H1 (cell line): Measurements from ENCODE around the gene NRN1L. TPM values are rescaled to one million over a fixed set of nuclear protein-coding genes. Genes with fewer than 3 reads are reported as not detected.

Experiments used
- CTCF ChIA-PET: fragments of 300-600 bp; sonication (Branson Sonifier 250); formaldehyde crosslinking; loops from one replicate; lab custom pipeline; 2021; ENCODE audit not compliant: partially characterized antibody; lab: Charles Lee
- POLR2A ChIA-PET: fragments of 300-600 bp; sonication (Branson Sonifier 250); formaldehyde crosslinking; loops from one replicate; lab custom pipeline; 2021; ENCODE audit warnings: inconsistent platforms; ENCODE audit not compliant: partially characterized antibody; lab: Charles Lee
- DNase-seq, 2 experiments: peaks; one replicate each; pipeline versions ENCODE4 v3.0.0 to v3.0.0-alpha.2; 2010 to 2022; ENCODE audit warnings: low spot score in 2 of 2, low read depth in 1 of 2, mixed read lengths in 1 of 2
- FAIRE-seq: peaks from 2 replicates; lab custom pipeline; 2011; peaks lifted over from hg19 to GRCh38; lab: Jason Lieb, UNC
- H2AFZ ChIP-seq: 2 replicates; pipeline ENCODE4 v1.8.1; 2012; ENCODE audit warnings: low read length, inconsistent platforms
- H2AK5ac ChIP-seq: 2 replicates; pipeline ENCODE4 v1.6.1; 2013; ENCODE audit warnings: low read depth, low read length
- H2BK120ac ChIP-seq: replicated peaks from 2 replicates; pipeline ENCODE3; 2013; ENCODE audit warnings: low read depth, low read length, inconsistent platforms
- H2BK12ac ChIP-seq: 2 replicates; pipeline ENCODE4 v1.6.1; 2013; ENCODE audit warnings: low read depth, low read length
- H2BK15ac ChIP-seq: 2 replicates; pipeline ENCODE4 v1.6.1; 2013; ENCODE audit warnings: low read length
- H2BK20ac ChIP-seq: 2 replicates; pipeline ENCODE4 v1.6.1; 2013; ENCODE audit warnings: low read length
- H2BK5ac ChIP-seq: 2 replicates; pipeline ENCODE4 v1.6.1; 2013; ENCODE audit warnings: low read depth, low read length
- H3K14ac ChIP-seq: 2 replicates; pipeline ENCODE4 v1.6.1; 2013; ENCODE audit warnings: inconsistent platforms; ENCODE audit not compliant: insufficient read length
- H3K18ac ChIP-seq: 2 replicates; pipeline ENCODE4 v1.6.1; 2013; ENCODE audit warnings: low read length; ENCODE audit errors: extremely low read depth
- H3K23ac ChIP-seq: 2 replicates; pipeline ENCODE4 v1.6.1; 2013; ENCODE audit warnings: inconsistent platforms; ENCODE audit not compliant: insufficient read length
- H3K23me2 ChIP-seq: 2 replicates; pipeline ENCODE4 v1.6.1; 2013; ENCODE audit warnings: low read depth, low read length
- H3K27ac ChIP-seq: 2 replicates; pipeline ENCODE4 v1.6.1; 2011; ENCODE audit warnings: low read depth, low read length, inconsistent platforms
- H3K27me3 ChIP-seq, 4 experiments: replicated peaks in 1 of 4; 1 replicate in 1 of 4; 2 replicates in 3 of 4; pipeline versions ENCODE4 v1.6.1 to v1.8.1; 2011 to 2013; ENCODE audit warnings: low read length in 3 of 4, mild to moderate bottlenecking in 3 of 4, inconsistent platforms in 2 of 4, mixed read lengths in 2 of 4, moderate library complexity in 1 of 4; ENCODE audit not compliant: control insufficient read depth in 3 of 4, insufficient read depth in 3 of 4; ENCODE audit errors: extremely low read depth in 1 of 4
- H3K36me3 ChIP-seq, 4 experiments: 2 replicates each; pipeline versions ENCODE4 v1.6.1 to v1.8.1; 2011 to 2013; ENCODE audit warnings: mild to moderate bottlenecking in 4 of 4, low read length in 3 of 4, moderate library complexity in 2 of 4, control low read depth in 1 of 4, inconsistent platforms in 1 of 4; ENCODE audit not compliant: insufficient read depth in 4 of 4, control insufficient read depth in 2 of 4
- H3K4ac ChIP-seq: replicated peaks from 2 replicates; pipeline ENCODE3; 2013; ENCODE audit warnings: low read length, low read depth, mixed read lengths, inconsistent platforms; ENCODE audit not compliant: insufficient read length
- H3K4me1 ChIP-seq, 4 experiments: replicated peaks in 1 of 4; 1 replicate in 1 of 4; 2 replicates in 3 of 4; pipeline versions ENCODE4 v1.6.1 to v1.8.1; 2011 to 2013; ENCODE audit warnings: low read length in 3 of 4, inconsistent platforms in 2 of 4, mixed read lengths in 1 of 4; ENCODE audit not compliant: insufficient read depth in 4 of 4, control insufficient read depth in 3 of 4
- H3K4me2 ChIP-seq, 2 experiments: 2 replicates each; pipeline versions ENCODE4 v1.6.1 to v1.8.1; 2011 to 2013; ENCODE audit warnings: low read depth in 2 of 2, low read length in 2 of 2, control low read depth in 1 of 2, inconsistent platforms in 1 of 2, mild to moderate bottlenecking in 1 of 2; ENCODE audit not compliant: insufficient read depth in 1 of 2
- H3K4me3 ChIP-seq, 4 experiments: fragments of 200-600, 300-600 bp in 1 of 4; sonication (generic), shearing (Covaris generic), sonication (Bioruptor Twin) in 1 of 4; 2 replicates each; pipeline versions ENCODE4 v1.5.1 to v1.8.1; 2011 to 2016; ENCODE audit warnings: low read length in 4 of 4, low read depth in 3 of 4, control low read depth in 2 of 4, inconsistent platforms in 2 of 4, mild to moderate bottlenecking in 2 of 4, mixed read lengths in 1 of 4, moderate library complexity in 1 of 4; ENCODE audit not compliant: insufficient read depth in 2 of 4; ENCODE audit errors: extremely low read depth in 1 of 4
- H3K56ac ChIP-seq: replicated peaks from 2 replicates; pipeline ENCODE3; 2013; ENCODE audit warnings: low read depth, mild to moderate bottlenecking, mixed read lengths, low read length, inconsistent platforms; ENCODE audit not compliant: insufficient read length
- H3K79me1 ChIP-seq: 2 replicates; pipeline ENCODE4 v1.6.1; 2013; ENCODE audit warnings: low read depth, low read length, control low read depth
- H3K79me2 ChIP-seq, 2 experiments: 2 replicates each; pipeline versions ENCODE4 v1.6.1 to v1.8.1; 2012 to 2013; ENCODE audit warnings: low read length in 2 of 2, mild to moderate bottlenecking in 2 of 2, inconsistent platforms in 1 of 2; ENCODE audit not compliant: insufficient read depth in 2 of 2, control insufficient read depth in 1 of 2
- H3K9ac ChIP-seq, 4 experiments: replicated peaks in 1 of 4; 1 replicate in 1 of 4; 2 replicates in 3 of 4; pipeline versions ENCODE4 v1.6.1 to v1.8.1; 2011 to 2013; ENCODE audit warnings: low read depth in 3 of 4, low read length in 3 of 4, control low read depth in 2 of 4, mild to moderate bottlenecking in 2 of 4, moderate library complexity in 2 of 4, inconsistent platforms in 1 of 4; ENCODE audit errors: extremely low read depth in 1 of 4
- H3K9me3 ChIP-seq, 2 experiments: 2 replicates each; pipeline versions ENCODE4 v1.6.1 to v1.8.1; 2012 to 2013; ENCODE audit warnings: mild to moderate bottlenecking in 2 of 2, moderate library complexity in 2 of 2, control low read depth in 1 of 2, inconsistent platforms in 1 of 2, low read depth in 1 of 2, low read length in 1 of 2, mixed read lengths in 1 of 2; ENCODE audit not compliant: insufficient read depth in 2 of 2
- H4K20me1 ChIP-seq, 2 experiments: replicated peaks in 1 of 2; 2 replicates each; pipeline versions ENCODE3 to v1.8.1; 2011 to 2013; ENCODE audit warnings: inconsistent platforms in 2 of 2, low read length in 2 of 2, mild to moderate bottlenecking in 1 of 2; ENCODE audit not compliant: insufficient read depth in 2 of 2, control insufficient read depth in 1 of 2
- H4K5ac ChIP-seq: 2 replicates; pipeline ENCODE4 v1.6.1; 2013; ENCODE audit warnings: low read length, low read depth, mixed read lengths, inconsistent platforms; ENCODE audit not compliant: insufficient read length
- H4K8ac ChIP-seq: 2 replicates; pipeline ENCODE4 v1.8.0; 2013; ENCODE audit warnings: mild to moderate bottlenecking, moderate library complexity, low read length, inconsistent platforms; ENCODE audit not compliant: insufficient read depth; ENCODE audit errors: extremely low read depth
- H4K91ac ChIP-seq: replicated peaks from 2 replicates; pipeline ENCODE3; 2013; ENCODE audit warnings: low read length, mixed read lengths, inconsistent platforms; ENCODE audit not compliant: insufficient read length
- ATF2 ChIP-seq: IDR thresholded peaks from 2 replicates; pipeline ENCODE4 v1.6.1; 2012; ENCODE audit warnings: low read length, inconsistent platforms
- BRCA1 ChIP-seq: IDR thresholded peaks from 2 replicates; pipeline ENCODE4 v1.6.1; 2012; ENCODE audit warnings: low read depth, low read length, improper control_type of control experiment
- CHD1 ChIP-seq: IDR thresholded peaks from 2 replicates; pipeline ENCODE4 v1.6.1; 2012; ENCODE audit warnings: low read depth, low read length, improper control_type of control experiment
- HDAC2 ChIP-seq, 2 experiments: fragments of 300-600 bp in 1 of 2; sonication (generic) in 1 of 2; IDR thresholded peaks; 2 replicates each; pipeline ENCODE4 v1.6.1; 2011 to 2012; ENCODE audit warnings: low read depth in 2 of 2, low read length in 2 of 2, mild to moderate bottlenecking in 2 of 2, moderate library complexity in 2 of 2, borderline replicate concordance in 1 of 2, inconsistent platforms in 1 of 2
- NANOG ChIP-seq: IDR thresholded peaks from 2 replicates; pipeline ENCODE4 v1.6.1; 2011; ENCODE audit warnings: low read length, low read depth, mild to moderate bottlenecking, inconsistent platforms; ENCODE audit not compliant: insufficient read depth, poor library complexity, severe bottlenecking
- RBBP5 ChIP-seq: IDR thresholded peaks from 2 replicates; pipeline ENCODE4 v1.7.1; 2012; ENCODE audit warnings: low read depth, mild to moderate bottlenecking, inconsistent platforms, low read length, moderate library complexity, borderline replicate concordance
- RNF2 ChIP-seq: fragments of 200-900, 300-1000 bp; sonication (generic); IDR thresholded peaks from 2 replicates; pipeline ENCODE4 v1.7.1; 2016; ENCODE audit warnings: borderline replicate concordance, low read depth, mild to moderate bottlenecking, antibody characterized with exemption, low read length; ENCODE audit not compliant: poor library complexity, severe bottlenecking; ENCODE audit errors: missing control alignments
- TAF7 ChIP-seq: optimal IDR thresholded peaks from 2 replicates; pipeline ENCODE3; 2011; ENCODE audit warnings: low read depth, mild to moderate bottlenecking, inconsistent platforms, low read length, moderate library complexity, borderline replicate concordance
- ZNF274 ChIP-seq: IDR thresholded peaks from 2 replicates; pipeline ENCODE4 v1.7.0; 2012; ENCODE audit warnings: low read length, borderline replicate concordance; ENCODE audit errors: extremely low read depth
- WGBS, 2 experiments: shearing (Covaris generic) in 1 of 2; methylation state at CpG; one replicate each; pipeline versions ENCODE4 v1.1.6 to v1.1.7; 2013 to 2015; ENCODE audit warnings: low lambda C conversion rate in 2 of 2, mixed read lengths in 2 of 2, inconsistent platforms in 1 of 2, low coverage in 1 of 2, missing lambda C conversion rate in 1 of 2; ENCODE audit not compliant: insufficient replicate concordance in 2 of 2, insufficient coverage in 1 of 2, insufficient read length in 1 of 2; ENCODE audit errors: extremely low coverage in 1 of 2, missing lambda C conversion rate in 1 of 2; 5-methylcytosine and 5-hydroxymethylcytosine counted together
- polyA plus RNA-seq, 7 experiments: library from polyadenylated mRNA; depleted of rRNA in 3 of 7; stranded (reverse) in 5 of 7; unstranded in 2 of 7; fragments of >200 nt in 5 of 7; fragments of 200-250 nt in 2 of 7; gene quantifications; 1 replicate in 5 of 7; 2 replicates in 1 of 7; 4 replicates in 1 of 7; pipeline versions ENCODE4 v1.2.1 to v1.2.3, GENCODE V29; 2011 to 2013; ENCODE audit warnings: missing spikeins in 2 of 7, mixed read lengths in 2 of 7
- total RNA-seq: library from RNA; stranded (reverse); fragmentation: NEBNext Ultra II Directional; extraction: Animal tissue kit (Norgen Biotek cat#: 25700); gene quantifications from 2 replicates; pipeline ENCODE4 v1.2.1, GENCODE V29; 2021

The NRN1L gene
- total and polyA plus RNA-seq, 2 of the 8 experiments (the other 6 are each of a cell fraction or from before 2014, with no cell fraction given): 4.1 to 35.2 TPM

DNA sequence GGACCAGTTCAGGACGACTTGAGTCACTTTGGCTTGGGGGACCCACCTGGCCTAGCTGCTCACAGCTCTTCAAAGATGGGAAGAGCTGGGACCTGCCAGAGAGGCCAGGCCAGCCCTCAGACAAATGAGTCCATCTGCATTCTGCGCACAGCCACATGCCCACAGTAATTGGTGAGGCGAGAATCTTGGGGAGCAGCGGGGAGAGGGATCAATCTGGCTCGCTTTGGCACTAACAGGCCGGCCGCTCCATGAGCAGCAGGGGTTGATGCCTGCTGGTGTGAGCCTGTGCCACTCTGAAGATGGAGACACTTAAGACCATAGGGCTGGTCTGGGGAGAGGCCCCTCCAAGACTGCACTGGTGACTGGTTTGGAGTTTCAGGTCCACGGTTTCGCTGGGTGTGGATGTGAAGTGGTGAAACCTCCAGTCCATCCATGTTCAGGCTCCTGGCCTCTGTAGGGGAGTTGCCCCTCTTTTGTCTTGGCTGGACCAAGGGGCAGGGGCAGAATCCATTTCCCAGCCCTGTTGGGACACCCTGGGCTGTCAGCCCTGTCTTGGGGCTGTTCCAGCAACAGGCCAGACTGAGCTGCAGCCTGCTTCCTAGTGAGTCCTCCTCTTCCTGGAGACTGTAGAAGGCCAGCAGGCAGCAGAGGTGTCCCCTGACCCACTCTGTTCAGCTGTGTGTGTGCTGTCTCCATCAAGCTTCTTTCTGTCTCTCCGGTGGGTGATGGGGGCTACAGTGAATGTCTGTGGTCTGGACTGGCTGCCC, 39.6 kb downstream of the NRN1L start:
- no peak for FAIRE-seq
- no peak for TF ChIP-seq NANOG
- no peak for TF ChIP-seq RBBP5
- TF ChIP-seq RNF2: no peak
- no peak for TF ChIP-seq BRCA1
- no peak for TF ChIP-seq ZNF274
- TF ChIP-seq TAF7: no peak
- no peak for TF ChIP-seq HDAC2 (IDR thresholded peaks at IDR 0.05; ENCODE audit: borderline replicate concordance in 1 of 2, low read depth in 2 of 2, low read length in 2 of 2)
- TF ChIP-seq CHD1: no peak
- no peak for TF ChIP-seq ATF2

More for the DNA sequence above, 39.6 kb downstream of the NRN1L start:
- Histone ChIP-seq H3K27ac (no peak overlapping the region), H3K4me3 (no peak overlapping the region), H3K36me3 (no peaks in the 10 kb centered on the region; a peak in 2 of 8 replicates), H2BK5ac (no peak overlapping the region), H4K20me1 (peaks cover 13 to 26% of the 10 kb centered on the region in 2 experiments), H3K14ac (no peak overlapping the region), H4K91ac (no peak overlapping the region), H4K8ac (no peak overlapping the region), H2BK120ac (no peak overlapping the region), H3K18ac (no peak overlapping the region), H3K4ac (no peak overlapping the region), H3K56ac (no peak overlapping the region), H4K5ac (no peak overlapping the region), H2AFZ (no peak overlapping the region), H3K23ac (no peak overlapping the region), H3K4me2 (no peak overlapping the region), H3K23me2 (no peaks in the 10 kb centered on the region), H3K27me3 (no peaks in the 10 kb centered on the region), H3K79me2 (no peaks in the 10 kb centered on the region), H3K4me1 (peaks cover 0 to 8% (median 4%) of the 10 kb centered on the region in 4 experiments; a peak in 5 of 7 replicates), H3K9me3 (no peaks in the 10 kb centered on the region), H3K9ac (no peak overlapping the region), H3K79me1 (no peaks in the 10 kb centered on the region), H2AK5ac (no peak overlapping the region), H2BK15ac (no peak overlapping the region), H2BK20ac (no peak overlapping the region), H2BK12ac (no peak overlapping the region)
- ChIA-PET POLR2A (interaction anchor here (0.7 to 4.6 kb wide), 4 partner anchors 9 to 33 kb away, joined by 3 to 26 read pairs (median 3); partner anchors contain the start of genes PSKH1 and PSMB10), CTCF (interaction anchor here (1.1 to 27.1 kb wide), 7 partner anchors 9 to 251 kb away, joined by 5 to 623 read pairs (median 24); partner anchors contain the start of genes CTRL, EDC4, NRN1L and PSKH1)
- WGBS, 2 experiments: 94% methylated on average over 10 of the region's 10 CpGs; no CpG with 5 or more reads in 1 of the 2 experiments
- no peak for DNase-seq
